ENCODE data around the gene ESPL1.

GRCh38 chr12:53328043-53328435 lies 59.9 kb downstream of the ESPL1 start:
- TF ChIP-seq CTCF (IDR thresholded peaks at IDR 0.05) = no peak
- TF ChIP-seq POLR2A (IDR thresholded peaks at IDR 0.05) = no peak

All from adrenal gland (tissue), 5 donors.